Bone marrow (tissue), 2 donors: ENCODE results near the gene GINM1.

Experiments
- DNase-seq, 2 donors: peaks; one replicate each; lab custom pipeline; 2025; lab: John Stamatoyannopoulos, UW

The GINM1 gene, protein sequence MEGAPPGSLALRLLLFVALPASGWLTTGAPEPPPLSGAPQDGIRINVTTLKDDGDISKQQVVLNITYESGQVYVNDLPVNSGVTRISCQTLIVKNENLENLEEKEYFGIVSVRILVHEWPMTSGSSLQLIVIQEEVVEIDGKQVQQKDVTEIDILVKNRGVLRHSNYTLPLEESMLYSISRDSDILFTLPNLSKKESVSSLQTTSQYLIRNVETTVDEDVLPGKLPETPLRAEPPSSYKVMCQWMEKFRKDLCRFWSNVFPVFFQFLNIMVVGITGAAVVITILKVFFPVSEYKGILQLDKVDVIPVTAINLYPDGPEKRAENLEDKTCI

DNA sequence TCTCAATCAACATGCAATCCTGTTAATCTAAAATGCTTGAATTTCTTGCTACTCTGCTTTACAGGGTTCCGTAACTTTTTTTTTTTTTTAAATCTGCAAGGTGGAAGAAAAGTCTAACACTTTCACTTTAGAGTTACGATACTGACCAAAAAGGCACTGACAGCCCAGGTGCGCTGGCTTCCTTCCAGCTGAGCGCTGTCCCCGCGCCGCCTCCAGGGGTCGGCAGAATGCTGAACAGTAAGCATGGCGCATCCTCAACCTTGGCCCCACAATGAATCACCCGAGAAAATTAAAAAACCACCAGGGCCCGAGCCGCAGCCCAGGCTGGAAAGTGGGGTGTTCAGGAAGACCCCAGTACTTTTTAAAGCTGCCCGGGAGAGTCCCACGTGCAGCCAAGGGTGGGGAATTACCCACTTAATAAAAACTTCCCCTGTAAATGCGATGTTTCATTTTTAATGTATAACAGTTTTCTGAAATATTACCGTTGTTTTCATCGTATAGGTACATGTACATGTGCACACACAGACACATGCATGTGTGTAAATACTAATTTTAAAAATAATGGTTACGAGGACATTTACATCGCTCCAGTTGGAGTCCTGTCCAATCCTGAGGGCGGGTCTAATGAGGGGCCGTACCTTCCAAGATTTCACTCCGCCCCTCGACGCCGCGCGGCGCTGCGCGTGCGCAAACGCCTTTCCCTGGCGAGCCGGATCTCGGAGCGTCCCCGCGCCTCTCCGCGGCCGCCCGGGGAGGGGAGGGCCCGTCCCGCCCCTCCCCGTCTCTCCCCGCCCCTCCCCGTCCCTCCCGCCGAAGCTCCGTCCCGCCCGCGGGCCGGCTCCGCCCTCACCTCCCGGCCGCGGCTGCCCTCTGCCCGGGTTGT lies at the start of gene GINM1:
TSS of gene GINM1 (plus strand) at position 849 of the 883 bp plus-strand sequence. CDS start 40 bp downstream, outside the sequence.
- peak; percentile 77 to 85 for DNase-seq

DNA sequence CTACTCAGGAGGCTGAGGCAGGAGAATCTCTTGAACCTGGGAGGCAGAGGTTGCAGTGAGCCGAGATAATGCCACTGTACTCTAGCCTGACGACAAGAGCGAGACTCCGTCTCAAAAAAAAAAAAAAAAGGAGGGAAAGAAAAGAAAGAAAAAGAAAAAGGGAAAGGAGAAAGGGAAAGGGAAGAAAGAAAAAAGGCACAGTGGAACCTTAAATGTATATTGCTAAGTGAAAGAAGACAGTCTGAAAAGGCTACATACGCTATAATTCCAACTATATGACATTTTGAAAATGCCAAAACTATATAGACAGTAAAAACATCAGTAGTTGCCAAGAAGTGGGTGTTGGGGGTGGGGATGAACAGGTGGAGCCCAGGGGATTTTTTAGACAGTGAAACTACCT lies 36.5 kb upstream of the GINM1 start:
- DNase-seq = no peak

DNA sequence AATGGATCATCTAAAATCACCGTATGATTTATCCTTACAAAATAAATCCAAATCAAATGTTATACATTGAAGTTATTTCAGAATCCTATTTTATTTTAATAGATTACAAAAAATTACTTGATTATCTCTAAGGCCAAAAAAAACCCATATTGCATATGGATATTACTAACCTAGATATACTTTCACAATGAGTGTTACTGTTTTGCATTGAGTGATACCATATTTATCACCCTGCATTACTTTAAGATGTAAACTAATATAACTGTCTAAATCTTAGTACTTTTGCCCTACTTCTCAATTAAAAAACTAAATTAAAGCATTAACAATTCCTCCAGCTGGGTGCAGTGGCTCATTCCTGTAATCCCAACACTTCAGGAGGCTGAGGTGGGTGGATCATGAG lies 31.4 kb upstream of the GINM1 start:
- DNase-seq = no peak

DNA sequence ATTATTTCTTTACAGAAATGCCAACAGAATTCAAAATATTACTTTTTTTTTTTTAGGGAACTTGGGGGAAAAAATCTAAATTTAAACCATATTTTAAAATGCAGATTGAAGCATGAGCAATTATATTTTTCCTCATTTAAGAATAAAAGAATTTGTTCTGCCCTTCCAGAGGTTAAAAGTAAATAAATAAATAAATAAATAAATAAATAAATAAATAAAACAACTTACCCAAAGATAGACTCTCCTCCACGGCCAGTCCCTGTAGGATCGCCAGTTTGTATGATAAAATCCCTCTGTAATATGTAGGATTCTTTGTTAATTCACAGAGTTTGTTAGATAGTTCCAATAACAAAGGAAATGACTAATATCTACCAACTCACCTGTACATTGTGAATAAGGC lies 25.0 kb upstream of the GINM1 start:
- no peak for DNase-seq

DNA sequence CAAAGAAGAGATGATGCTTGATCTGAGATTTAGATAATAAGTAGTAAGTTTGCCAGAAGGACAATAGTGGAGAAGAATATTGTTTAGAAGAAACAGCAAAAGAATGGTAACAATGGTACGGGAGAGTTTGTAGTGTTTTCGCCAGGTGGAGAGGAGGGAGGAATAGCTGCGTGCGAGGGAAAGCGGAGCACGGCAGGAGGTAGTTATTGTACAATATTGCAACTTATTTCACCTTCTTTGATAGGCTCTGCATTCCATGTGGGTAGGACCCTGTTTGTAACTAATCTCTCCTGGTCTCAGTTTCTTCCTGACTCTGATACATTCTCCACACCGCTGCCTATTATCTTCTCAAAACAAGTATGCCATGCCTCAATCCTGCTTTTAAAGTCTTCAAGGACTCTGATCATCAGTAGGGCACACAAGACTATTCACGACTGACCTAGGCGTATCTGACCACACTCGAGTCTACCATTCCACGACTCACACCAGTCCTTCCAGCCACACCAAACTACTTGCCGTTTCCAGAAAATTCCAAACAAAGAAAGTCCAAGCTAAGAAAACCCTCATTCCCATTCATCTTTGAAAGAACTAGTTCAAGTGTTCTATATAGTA lies 21.4 kb upstream of the GINM1 start:
- no peak for DNase-seq

DNA sequence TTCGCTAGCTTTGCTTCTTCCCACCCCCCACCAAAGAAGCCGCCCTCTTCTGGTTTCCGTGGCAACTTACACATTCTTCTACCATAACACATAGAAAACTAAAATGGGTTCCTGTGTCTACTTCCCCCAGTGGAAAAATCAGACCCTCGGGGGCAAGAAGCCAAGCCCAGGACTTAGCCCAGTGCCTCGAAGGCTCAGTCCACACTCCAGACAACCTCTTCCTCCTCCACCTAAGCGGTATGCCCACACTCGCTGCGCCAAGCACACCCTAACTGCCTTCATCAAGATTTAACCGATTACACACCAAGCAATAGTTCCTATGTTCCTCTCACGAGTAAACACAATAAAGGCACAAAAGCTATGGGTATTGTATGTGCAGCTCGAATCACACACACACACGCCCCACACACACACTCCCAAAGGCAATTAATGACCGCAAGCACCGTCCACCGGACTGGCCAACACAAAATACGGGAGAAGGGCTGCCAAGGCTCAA lies 20.9 kb upstream of the GINM1 start:
- peak; percentile 15 to 39 for DNase-seq

DNA sequence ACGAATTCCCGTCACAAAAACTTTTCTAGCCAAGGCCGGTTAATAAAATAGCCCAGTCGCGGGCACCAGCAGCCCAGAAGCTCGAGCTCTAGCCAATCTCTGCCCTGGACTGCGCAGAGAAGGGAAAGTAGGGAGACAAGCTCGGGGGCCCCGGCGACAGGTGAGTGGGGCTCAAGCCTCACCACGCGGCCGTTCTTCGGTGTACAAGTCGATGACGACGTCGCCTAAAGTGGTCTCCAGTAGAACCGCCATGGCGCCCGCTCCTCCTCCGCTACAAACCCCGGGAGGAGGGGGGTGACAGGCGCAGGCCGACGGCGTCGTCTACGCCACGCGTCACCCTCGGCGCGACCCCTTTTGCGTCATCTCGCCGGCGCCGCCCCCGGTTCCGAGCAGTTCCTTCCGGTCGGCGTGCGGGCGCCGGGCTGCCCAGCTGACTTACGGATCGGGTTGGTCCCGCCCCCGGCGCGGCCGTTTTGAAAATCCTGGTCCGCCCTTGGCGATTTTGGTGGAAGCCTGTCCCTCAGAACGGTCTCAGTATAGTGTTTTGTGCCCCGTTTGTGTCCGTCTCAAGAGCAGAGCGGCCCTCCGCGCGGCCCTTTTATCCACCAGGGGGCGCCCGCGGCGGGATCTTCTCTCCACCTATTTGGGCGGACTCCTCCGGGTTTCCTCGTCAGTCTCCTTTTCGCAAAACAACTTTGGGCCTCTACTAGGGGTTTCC lies 20.3 kb upstream of the GINM1 start, which contains the start of gene PPIL4:
TSS of gene PPIL4 (minus strand) at position 290 of the 718 bp plus-strand sequence. CDS start at position 252, 38 bp downstream.
- peak; percentile 85 to 92 for DNase-seq

DNA sequence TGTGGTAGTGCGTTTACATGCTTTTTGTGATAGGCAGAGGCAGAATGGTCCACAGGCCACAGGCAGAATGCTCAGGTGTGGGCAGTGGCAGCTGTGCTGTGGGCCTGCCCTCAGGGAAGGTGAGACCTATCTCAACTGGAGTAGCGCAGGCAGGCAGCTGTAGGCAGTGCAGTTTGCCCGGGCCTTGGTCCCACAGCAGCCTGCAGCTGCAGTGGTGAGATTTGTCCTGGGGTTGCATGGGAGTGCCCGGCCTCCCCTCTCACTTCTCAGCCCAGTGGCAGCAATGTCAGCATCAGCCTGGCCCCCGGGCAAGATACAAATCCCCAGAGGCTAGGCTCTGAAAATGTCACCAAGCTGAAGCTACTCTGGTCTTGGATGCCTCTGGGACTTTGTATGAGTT lies 14.3 kb upstream of the GINM1 start:
- no peak for DNase-seq

DNA sequence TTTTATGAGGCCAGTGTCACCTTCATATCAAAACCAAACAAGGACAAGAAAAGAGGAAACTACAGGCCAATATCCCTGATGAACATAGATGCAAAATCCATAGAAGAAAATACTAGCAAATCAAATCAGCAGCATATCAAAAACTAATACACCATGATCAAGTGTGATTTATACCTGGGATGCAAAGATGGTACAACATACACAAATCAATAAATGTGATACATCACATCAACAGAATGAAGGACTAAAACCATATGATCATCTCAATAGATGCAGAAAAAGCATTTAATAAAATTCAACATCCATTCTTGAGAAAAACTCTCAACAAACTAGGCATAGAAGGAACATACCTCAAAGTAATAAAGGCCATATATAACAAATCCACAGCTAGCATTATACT lies 8.1 kb upstream of the GINM1 start:
- no peak for DNase-seq

DNA sequence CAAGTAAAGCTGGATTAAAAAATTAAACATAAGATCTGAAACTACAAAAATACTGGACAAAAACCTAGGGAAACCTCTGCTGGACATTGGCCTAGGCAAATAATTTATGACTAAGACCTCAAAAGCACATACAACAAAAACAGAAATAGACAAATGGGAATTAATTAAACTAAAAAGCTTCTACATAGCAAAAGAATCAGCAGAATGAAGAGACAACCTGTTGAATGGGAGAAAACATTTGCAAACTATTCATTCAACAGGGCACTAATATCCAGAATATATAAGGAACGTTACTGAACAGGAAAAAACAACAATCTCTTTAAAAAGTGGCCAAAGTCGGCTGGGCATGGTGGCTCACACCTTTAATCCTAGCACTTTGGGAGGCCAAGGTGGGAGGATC lies 6.8 kb upstream of the GINM1 start:
- DNase-seq = no peak

DNA sequence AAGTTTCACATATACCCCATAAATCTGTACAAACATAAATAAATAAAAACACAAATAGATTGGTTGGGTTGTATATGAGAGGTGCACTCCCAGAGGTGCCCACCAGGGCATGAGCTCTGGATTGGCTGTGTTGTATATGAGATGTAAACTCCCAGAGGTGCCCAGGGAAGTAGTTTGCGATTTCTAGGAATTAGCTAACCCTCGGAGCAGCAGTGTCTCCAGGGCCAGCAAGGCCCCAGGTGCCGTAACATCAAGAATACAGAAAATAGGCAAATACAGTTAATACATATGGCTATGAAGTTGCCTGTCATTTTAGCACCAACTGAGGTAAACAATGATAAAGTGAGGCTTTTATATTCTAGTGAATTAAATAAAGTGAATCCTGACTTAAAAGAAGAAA lies 5.4 kb upstream of the GINM1 start:
- no peak for DNase-seq

DNA sequence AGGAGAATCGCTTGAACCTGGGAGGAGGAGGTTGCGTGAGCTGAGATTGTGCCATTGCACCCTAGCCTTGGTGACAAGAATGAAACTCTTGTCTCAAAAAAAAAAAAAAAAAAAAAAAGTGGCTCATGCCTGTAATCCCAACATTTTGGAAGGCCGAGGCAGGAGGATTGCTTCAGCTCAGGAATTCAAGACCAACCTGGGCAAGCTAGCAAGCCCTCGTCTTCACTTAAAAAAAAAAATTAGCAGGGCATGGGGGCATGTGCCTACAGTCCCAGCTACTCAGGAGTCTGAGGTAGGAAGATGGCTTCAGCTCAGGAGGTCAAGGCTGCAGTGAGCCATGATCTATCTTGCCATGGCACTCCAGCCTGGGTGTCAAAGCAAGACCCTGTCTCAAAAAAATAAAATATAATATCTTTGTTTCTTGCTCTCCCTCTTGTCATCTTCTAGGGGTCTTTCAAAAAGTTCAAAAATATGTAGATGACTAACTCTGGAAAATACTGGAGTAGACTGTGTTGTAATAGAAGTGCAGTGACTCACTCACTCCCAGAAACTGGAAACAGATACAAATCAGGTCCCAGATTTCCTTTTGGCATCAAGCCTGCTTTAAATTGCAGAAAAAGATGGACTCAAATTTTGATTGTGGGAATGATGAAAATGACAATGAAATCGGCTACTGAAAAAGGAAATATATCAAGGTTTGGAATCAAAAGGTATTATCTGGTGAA lies 2.8 kb upstream of the GINM1 start:
- no peak for DNase-seq

DNA sequence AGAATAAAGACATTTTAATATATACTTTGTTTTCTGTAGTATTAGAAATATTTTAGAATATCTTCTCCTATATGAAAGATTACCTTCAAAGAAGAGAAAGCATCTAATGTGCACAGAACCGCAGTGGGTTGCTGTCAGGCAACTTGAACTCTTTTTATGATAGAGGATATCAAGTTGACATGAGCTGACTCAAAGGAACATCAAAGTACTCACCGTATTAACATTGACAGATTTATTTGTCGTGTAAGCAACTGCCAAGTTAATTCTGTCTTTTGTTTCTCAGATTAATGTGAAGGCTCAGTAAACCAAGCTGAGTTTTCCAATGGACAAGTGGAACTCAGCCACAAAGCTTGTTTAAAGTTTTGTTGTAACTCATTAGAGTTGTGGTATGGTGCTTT lies 2.2 kb upstream of the GINM1 start:
- no peak for DNase-seq

DNA sequence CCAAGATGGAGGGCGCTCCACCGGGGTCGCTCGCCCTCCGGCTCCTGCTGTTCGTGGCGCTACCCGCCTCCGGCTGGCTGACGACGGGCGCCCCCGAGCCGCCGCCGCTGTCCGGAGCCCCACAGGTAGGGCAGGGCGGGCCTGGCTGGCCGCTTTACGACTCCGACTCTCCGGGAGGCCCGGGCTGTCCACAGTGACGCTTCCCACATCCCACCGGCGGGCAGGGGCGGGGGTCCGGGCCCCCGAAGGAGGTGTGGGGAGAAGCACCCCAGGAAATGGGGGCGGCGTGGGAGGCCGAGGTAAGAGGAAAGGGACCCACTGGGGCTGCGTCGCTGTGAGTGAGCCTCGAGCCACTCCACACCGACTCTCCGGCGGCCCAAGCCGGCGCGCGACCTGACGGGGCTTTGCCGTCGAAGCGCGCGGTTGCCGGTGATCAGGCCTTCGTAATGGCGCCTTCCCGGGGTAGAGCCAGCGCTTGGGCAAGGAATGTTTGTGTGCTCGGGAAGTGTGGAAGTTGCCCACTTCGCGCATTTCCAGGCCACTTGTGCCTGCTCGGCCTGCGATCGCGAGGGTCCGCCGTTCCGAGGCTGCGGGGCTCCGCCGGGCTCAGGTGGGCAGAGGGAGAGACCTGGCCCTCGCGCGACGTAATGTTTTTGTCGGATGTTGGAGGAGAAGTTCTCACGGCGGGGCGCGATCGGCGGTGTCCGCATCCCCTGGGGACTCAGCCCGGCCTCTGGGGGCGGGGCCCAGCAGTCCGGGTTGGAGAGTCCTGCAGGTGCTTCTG lies 427 bp downstream of the GINM1 start:
- peak in 1 of 2 donors; percentile 85 for DNase-seq

DNA sequence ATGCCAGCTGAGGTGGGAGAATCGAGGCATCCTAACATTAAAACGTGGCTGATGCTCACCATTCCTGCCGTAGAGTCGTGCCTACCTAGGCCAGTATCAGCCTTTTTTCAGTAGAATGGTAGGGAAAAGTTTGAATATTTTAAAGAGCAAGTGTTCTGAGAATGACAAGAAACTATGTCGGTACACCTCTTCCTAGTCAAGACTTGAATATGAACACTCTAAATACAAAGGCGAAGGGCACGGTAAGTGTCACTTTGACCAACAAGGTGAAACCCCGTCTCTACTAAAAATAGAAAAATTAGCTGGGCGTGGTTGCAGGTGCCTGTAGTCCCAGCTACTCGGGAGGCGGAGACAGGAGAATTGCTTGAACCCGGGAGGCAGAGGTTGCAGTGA lies 1.0 kb downstream of the GINM1 start:
- no peak for DNase-seq

DNA sequence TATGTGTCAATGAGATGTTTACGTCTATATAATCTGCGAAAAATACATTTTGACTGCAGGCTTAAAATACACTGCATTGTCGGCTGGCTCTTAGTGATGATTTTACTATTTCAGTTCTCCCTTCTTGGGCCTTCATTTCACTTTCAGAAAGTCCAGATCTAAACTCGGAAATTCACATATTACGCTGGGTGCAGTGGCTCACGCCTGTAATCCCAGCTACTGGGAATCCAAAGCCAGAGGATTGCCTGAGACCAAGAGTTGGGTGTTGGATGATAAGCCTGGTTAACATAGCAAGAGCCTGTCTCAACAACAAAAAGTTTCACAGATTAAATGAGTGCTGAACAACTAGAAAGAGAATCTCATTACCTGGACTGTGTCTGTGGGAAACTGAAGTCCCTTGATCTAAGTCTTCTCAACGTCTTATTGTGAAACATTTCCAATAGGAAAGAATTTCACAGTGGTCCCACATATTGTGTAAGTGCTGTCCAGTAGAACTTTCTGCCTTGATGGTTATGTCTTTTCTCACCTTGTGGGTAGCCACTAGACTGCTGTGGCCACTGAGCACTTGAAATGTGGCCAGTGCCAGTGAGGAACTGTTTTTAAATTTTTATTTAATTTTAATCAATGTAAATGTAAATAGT lies 1.9 kb downstream of the GINM1 start:
- DNase-seq = no peak

DNA sequence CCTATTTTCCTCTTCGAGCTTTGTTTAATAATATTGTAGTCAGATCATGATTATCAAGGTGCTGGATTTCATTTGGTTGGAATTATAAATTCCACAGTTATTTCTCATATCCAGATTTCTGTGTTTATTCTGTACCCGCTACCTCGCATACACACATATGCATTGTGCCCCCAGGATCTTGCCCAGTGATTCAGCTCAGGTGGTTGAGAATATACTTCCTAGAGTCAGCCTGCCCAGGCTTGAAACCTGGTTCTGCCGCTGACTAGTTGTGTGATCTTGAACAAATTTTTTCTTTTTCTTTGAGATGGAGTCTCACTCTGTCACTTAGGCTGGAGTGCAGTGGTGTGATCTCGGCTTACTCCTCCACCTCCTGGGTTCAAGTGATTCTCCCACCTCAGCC lies 14.7 kb downstream of the GINM1 start:
- no peak for DNase-seq

DNA sequence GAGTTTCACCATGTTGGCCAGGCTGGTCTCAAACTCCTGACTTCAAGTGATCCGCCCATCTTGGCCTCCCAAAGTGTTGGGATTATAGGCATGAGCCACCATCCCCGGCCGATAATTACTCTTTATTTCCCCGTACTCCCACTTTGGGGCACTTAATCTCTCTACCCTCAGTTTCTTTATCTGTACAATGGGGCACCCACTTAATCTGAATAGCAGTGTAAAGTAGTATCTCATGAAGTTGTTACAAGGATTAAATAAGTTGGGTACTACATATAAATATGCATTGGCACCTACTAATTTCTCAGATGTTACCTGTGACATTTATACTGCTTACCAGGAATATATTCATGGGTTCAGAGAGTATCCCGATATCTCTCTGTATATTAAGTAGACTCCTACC lies 15.2 kb downstream of the GINM1 start:
- DNase-seq = no peak

DNA sequence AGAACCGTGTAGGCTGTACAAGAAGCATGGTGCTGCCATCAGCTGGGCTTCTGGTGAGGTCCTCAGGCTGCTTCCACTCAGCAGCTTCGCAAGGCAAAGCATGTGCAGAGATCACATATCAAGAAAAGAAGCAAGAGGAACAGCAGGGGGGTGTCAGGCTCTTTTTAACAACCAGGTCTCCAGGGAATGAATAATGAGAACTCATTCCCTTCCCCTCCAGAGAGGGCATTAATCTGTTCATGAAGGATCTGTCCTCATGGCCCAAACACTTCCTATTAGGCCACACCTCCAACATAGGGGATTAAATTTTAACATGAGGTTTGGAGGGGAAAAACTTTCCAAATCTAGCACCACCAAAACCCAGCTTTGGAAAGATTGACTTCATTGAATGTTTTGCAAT lies 20.0 kb downstream of the GINM1 start:
- DNase-seq = no peak

DNA sequence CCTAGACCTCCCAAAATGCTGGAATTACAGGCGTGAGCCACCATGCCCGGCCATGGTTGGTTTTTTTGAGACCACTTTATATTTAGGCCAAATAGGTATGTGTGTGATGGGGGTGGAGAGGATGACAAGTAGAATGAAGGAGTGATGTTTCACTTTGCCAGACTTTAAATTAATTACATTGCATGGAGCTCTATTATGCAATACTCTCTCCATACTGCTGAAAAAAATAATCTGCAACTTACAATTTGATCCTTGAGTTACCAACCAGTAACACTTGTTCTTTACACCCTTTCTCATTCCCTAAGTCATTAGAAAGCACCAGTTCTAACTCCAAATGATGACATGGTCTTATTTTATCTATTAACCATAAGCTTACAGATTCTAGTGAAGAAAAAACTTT lies 26.8 kb downstream of the GINM1 start:
- DNase-seq = no peak
